HepG2 (cell line): ENCODE measurements around the gene PGA4.
"Not testable (repeated sequence)": the region's sequence is repeated elsewhere in the genome, so short reads cannot be mapped to it uniquely, and the experiment has no call there.

ENCODE experiments used
- CREB1 ChIP-seq, 2 experiments: fragments of 450-650 bp in 1 of 2; IDR thresholded peaks; 2 replicates each; pipeline ENCODE4 v1.6.1; 2016 to 2017; ENCODE audit warnings: control low read depth in 1 of 2, mild to moderate bottlenecking in 1 of 2, missing compliant biosample characterization in 1 of 2, missing genetic modification characterization in 1 of 2
- CTCF ChIP-seq: sonication (generic); formaldehyde crosslinking; IDR thresholded peaks from 2 replicates; pipeline ENCODE4 v1.5.0; 2020; ENCODE audit warnings: mild to moderate bottlenecking, missing genetic modification reagents, moderate library complexity
- HOMEZ ChIP-seq: IDR thresholded peaks from 2 replicates; pipeline ENCODE4 v1.6.1; 2016; ENCODE audit warnings: low read depth
- MAFK ChIP-seq, 2 experiments: IDR thresholded peaks in 1 of 2; conservative IDR thresholded peaks in 1 of 2; 2 replicates each; pipeline ENCODE4 v1.6.1; 2011; ENCODE audit warnings: improper control_type of control experiment in 2 of 2, low read length in 2 of 2
- NFE2 ChIP-seq: sonication (generic); formaldehyde crosslinking; IDR thresholded peaks from 2 replicates; pipeline ENCODE4 v1.4.0; 2020; ENCODE audit warnings: missing genetic modification reagents
- RARG ChIP-seq: sonication (generic); formaldehyde crosslinking; IDR thresholded peaks from 2 replicates; pipeline ENCODE4 v1.4.0; 2020; ENCODE audit warnings: low read depth, mild to moderate bottlenecking, missing genetic modification reagents
- RFX5 ChIP-seq: IDR thresholded peaks from 2 replicates; pipeline ENCODE4 v1.6.1; 2011; ENCODE audit warnings: low read depth, low read length, improper control_type of control experiment
- YY1 ChIP-seq: IDR thresholded peaks from 2 replicates; pipeline ENCODE4 v1.6.1; 2011; ENCODE audit warnings: low read length, low read depth, moderate library complexity, mild to moderate bottlenecking; ENCODE audit not compliant: insufficient read depth, insufficient replicate concordance
- ZBTB33 ChIP-seq: sonication (generic); formaldehyde crosslinking; IDR thresholded peaks from 2 replicates; pipeline ENCODE4 v1.4.0; 2020; ENCODE audit warnings: missing genetic modification reagents
- ZNF253 ChIP-seq: sonication (generic); formaldehyde crosslinking; IDR thresholded peaks from 2 replicates; pipeline ENCODE4 v1.8.0; 2022; ENCODE audit warnings: mild to moderate bottlenecking, missing genetic modification reagents, borderline replicate concordance
- ZNF274 ChIP-seq: sonication (generic); formaldehyde crosslinking; IDR thresholded peaks from 2 replicates; pipeline ENCODE4 v1.5.1; 2020; ENCODE audit warnings: mild to moderate bottlenecking, missing genetic modification reagents
- ZNF615 ChIP-seq: sonication (generic); formaldehyde crosslinking; IDR thresholded peaks from 2 replicates; pipeline ENCODE4 v1.5.0; 2020; ENCODE audit warnings: mild to moderate bottlenecking, missing genetic modification reagents, borderline replicate concordance

GRCh38 chr11:61218306-61218705, 3.8 kb upstream of the PGA4 start:
- not testable (repeated sequence) for TF ChIP-seq HOMEZ (CRISPR knock-in tag); NFE2 (CRISPR knock-in tag); RFX5; RARG (CRISPR knock-in tag); ZBTB33 (CRISPR knock-in tag); CTCF (CRISPR knock-in tag); ZNF253 (CRISPR knock-in tag); ZNF274 (CRISPR knock-in tag); YY1; CREB1 (IDR thresholded peaks at IDR 0.05); CREB1 (CRISPR knock-in tag; IDR thresholded peaks at IDR 0.05); MAFK (conservative IDR thresholded peaks at IDR 0.05 in 1 of 2, IDR thresholded peaks at IDR 0.05 in 1 of 2; ENCODE audit: low read length in 2 of 2); ZNF615 (CRISPR knock-in tag)
